NB4 (cell line): ENCODE results near the gene ZC3H13.

ENCODE experiments used
- DNase-seq: peaks from one replicate; pipeline ENCODE4 v3.0.0; 2010; ENCODE audit warnings: low read depth
- H3K4me3 ChIP-seq: one replicate; pipeline ENCODE4 v1.5.1; 2011; ENCODE audit warnings: mild to moderate bottlenecking, low read depth, low read length, moderate library complexity
- CTCF ChIP-seq: IDR thresholded peaks from one replicate; pipeline ENCODE4 v1.5.1; 2012; ENCODE audit warnings: low read depth, low read length
- MAX ChIP-seq: IDR thresholded peaks from 2 replicates; pipeline ENCODE4 v1.6.1; 2011; ENCODE audit warnings: low read depth, low read length
- MYC ChIP-seq: IDR thresholded peaks from 2 replicates; pipeline ENCODE4 v1.6.1; 2011; ENCODE audit warnings: low read depth, low read length
- POLR2A ChIP-seq: IDR thresholded peaks from 2 replicates; pipeline ENCODE4 v1.6.1; 2011; ENCODE audit warnings: mild to moderate bottlenecking; ENCODE audit not compliant: insufficient read length; ENCODE audit errors: extremely low read depth

Gene ZC3H13

GRCh38 chr13:46062185-46062584 lies 9.6 kb upstream of the ZC3H13 start:
- H3K4me3 ChIP-seq: no peak overlapping the region
- DNase-seq: peak; percentile 43
- TF ChIP-seq MAX (no peak), MYC (no peak), POLR2A (no peak), CTCF (no peak)

GRCh38 chr13:46059405-46059804 lies 6.9 kb upstream of the ZC3H13 start:
- TF ChIP-seq CTCF (no peak), POLR2A (no peak), MAX (no peak), MYC (no peak)
- no peak overlapping the region for H3K4me3 ChIP-seq
- DNase-seq: no peak

- no peak overlapping the region for H3K4me3 ChIP-seq
- no peak for DNase-seq
- no peak for TF ChIP-seq MYC
- TF ChIP-seq POLR2A: no peak
- no peak for TF ChIP-seq CTCF
- TF ChIP-seq MAX: no peak
Measured at GRCh38 chr13:46058268-46058667, 5.7 kb upstream of the ZC3H13 start.

GRCh38 chr13:46057256-46058015 lies 4.9 kb upstream of the ZC3H13 start:
- no peak for DNase-seq
- no peak overlapping the region for H3K4me3 ChIP-seq
- TF ChIP-seq CTCF: no peak
- no peak for TF ChIP-seq MYC
- TF ChIP-seq MAX: no peak
- no peak for TF ChIP-seq POLR2A

GRCh38 chr13:46053162-46054012 lies 841 bp upstream of the ZC3H13 start:
- peak overlapping the region; percentile 98 for H3K4me3 ChIP-seq
- TF ChIP-seq POLR2A: no peak
- no peak for TF ChIP-seq MYC
- no peak for TF ChIP-seq MAX
- TF ChIP-seq CTCF: no peak
- no peak for DNase-seq
